HG03196 (cell line): ENCODE results near the gene PARD3.

Source experiments
- ATAC-seq: cut with Tn5 transposase; IDR thresholded peaks from one replicate; pipeline ENCODE4 v1.9.1; 2021; ENCODE audit not compliant: unreplicated experiment

Gene PARD3

DNA sequence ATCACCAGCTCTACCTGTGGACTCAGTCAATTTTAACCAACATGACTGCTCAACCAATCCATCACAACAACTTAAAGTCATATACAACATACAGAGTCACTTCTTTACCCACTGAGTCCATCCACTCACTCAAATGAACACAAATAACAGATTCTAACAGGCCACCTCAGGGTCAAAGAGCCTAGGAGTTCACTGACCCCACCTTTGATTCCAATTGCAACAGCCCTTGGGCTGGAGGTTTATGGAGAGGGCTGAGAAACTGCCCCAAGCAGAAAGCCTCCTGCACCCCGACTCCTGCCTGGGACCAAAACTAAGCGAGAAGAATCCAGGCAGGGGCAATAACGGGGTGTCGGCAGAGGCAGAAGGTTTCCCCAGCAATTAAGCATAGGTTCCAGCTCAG, 263.8 kb downstream of the PARD3 start:
- no peak for ATAC-seq

GRCh38 chr10:34549953-34550352, 265.1 kb downstream of the PARD3 start:
- ATAC-seq = no peak

GRCh38 chr10:34549001-34549400, 266.1 kb downstream of the PARD3 start:
- no peak for ATAC-seq

GRCh38 chr10:34548466-34548865, 266.6 kb downstream of the PARD3 start:
- ATAC-seq = no peak

DNA sequence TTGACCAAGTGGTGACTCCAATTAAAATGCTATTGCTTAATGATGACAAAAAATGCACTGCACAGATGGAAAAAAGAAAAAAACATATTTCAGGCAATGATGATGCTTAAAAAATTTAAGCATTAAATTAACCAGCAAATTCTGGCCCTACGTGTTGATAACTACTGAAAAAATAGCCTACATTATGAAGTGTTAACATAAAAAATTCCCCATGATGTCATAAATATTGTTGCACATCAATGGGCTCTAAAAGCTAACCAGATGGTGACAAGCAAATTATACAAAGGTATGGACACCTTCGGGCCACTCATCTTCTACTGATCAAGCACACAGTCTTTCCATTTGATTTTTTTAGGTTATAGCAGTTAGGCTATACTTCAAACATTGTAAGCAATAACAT, 267.4 kb downstream of the PARD3 start:
- no peak for ATAC-seq

DNA sequence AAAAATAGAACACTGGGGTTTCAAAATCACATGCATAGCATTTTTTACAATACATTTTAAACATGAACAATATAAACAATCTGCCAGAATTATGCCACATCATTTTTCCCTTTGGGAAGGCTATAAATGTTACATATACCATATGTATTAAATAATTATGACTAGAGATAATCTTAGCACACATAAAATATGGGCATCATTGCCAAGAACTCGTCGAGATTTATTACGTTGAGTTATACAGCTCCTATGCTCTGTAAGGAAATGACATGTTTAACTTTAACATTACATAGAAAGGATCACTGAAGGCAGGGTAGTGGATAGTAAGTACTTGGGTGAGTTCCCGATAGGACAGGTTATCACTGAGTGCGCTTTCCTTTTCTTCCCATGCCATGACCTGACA, 267.8 kb downstream of the PARD3 start:
- no peak for ATAC-seq

DNA sequence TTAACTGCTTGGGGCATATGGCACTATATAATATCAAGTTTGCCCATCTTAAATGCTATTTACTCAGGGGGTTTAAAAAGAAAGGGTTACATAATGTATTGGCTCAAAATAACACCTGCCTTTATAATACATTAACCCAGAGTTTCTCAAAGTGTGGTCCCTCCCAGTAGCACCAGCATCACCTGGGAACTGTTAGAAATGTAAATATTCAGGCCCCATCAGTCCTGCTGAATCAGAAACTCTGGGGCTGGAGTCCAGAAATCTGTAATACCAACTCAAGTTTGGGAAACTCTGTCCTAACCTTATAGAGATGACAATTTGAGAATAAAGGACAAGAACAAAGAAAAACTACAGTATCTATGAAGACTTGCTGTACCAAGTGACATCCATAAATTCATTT, 270.7 kb downstream of the PARD3 start:
- ATAC-seq = no peak

- ATAC-seq = no peak
These were observed 271.4 kb downstream of the PARD3 start for GRCh38 chr10:34543716-34544115.

- no peak for ATAC-seq
These were observed 274.6 kb downstream of the PARD3 start for GRCh38 chr10:34540492-34540891.

- ATAC-seq = no peak
These were observed 275.4 kb downstream of the PARD3 start for GRCh38 chr10:34539533-34540315.

- peak; percentile 49 for ATAC-seq
These were observed 276.7 kb downstream of the PARD3 start for GRCh38 chr10:34538281-34538829.

DNA sequence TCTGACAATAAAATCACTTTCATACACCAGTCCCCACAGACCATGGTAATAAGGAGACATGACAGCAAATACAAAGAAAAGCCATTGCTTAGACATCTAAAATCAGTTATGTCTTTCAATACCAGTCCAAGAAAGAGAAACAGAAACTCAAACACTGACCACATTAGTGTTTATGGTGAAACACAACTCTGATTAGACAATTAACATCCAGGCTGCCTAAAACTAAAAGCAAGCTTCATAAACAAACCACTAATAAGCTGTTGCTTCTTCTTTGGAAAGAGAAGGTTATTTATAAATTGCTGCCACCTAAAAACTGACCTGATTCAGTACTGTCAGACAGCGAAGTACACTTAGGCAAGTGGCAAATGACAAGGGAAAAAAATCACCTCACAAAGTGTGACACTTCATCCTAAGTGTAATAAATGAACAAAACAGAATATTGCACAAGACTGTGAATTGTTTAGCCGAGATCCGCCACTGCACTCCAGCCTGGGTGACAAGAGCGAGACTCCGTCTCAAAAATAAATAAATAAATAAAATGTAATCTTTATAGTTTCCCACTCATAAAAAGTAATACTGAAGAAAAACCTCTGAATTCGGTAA, 277.4 kb downstream of the PARD3 start:
- ATAC-seq = peak; percentile 77

DNA sequence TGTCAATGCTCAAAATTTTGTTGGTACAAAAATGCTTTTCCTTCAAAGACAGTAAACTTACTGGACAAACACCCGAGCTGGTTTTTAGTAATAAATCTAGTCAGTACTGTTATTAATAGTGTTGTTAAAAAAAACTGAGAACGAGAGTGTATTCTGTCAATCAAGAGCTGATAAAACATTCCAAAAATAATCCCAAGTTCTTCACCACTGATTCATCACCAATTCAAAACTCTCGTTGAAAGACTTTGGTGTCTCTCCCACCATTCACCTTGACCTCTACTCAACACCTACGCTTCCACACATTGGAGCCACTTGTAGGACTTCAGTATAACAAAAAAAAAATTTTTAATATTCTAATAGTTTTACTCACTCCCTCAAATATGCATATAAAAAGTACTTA, 279.2 kb downstream of the PARD3 start:
- ATAC-seq = no peak

DNA sequence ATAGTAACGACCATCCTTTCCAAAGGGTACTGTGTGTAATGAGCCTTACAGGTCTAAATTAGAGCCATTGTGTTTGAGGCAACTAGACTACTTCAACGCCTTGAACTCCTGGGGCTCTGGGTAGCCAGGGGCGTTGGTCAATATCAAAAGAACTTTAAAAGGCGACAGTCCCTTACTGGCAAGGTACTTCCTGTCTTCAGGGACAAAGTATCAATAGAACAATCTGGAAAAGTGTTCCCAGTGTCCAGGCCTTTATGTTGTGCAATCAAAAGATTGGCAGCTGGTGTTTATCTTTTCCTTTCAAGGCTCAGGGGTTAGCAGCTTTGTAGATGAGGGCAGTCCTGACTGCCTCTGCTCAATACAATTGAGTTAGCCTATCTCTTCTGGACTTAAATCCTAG, 284.3 kb downstream of the PARD3 start:
- ATAC-seq = no peak

GRCh38 chr10:34528320-34528719, 286.8 kb downstream of the PARD3 start:
- ATAC-seq = peak; percentile 44

- no peak for ATAC-seq
These were observed 288.1 kb downstream of the PARD3 start for GRCh38 chr10:34526758-34527730.

DNA sequence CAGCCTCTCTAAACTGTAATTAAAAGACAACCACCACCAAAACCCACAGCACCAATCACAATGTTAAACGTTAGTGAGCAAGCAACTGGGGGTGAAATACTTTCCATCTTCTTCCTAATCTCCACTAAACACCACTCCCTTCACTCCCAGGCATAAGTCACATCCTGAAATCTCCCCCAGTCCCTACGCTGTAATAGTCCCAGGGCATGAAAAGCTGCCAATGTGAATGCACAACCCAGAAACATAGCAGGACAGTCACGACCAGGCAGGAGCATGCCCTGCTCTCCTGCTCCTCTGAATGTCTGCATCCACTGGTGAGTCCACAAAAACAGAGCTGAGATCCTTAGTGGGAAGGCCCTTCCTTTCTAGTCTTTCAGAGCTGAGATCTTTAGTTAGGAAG, 288.9 kb downstream of the PARD3 start:
- no peak for ATAC-seq

DNA sequence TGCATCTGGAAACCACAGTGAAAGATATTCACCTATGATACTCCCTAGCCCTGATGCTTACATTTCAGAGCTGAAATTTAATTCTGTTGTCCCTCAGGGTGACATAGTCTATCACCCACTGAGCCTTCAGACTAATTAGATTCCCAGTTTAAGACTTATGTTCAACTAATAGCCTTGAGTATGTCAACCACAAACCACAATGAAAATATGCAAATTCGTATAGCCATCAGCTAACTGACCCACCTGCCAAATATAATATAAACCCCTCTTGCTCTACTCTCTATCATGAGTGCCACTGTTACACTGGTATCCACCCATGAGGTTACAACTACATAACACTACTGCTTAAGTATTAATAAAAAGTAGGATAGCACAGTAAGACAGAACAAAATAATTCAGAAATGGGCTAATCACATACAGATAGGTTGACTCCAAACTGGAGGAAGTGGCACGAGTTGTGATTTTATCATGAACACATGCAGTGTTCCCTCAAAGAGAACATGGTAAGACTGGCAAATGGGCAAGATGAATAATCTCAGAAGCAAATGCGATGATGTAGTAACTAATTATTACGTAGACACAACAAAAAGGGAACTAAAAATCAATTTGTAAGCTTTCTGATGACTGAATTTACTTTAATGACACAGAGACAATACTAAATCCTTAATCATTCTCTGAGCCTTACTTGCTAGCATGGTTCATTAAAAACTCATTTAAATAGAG, 290.6 kb downstream of the PARD3 start:
- ATAC-seq = no peak

DNA sequence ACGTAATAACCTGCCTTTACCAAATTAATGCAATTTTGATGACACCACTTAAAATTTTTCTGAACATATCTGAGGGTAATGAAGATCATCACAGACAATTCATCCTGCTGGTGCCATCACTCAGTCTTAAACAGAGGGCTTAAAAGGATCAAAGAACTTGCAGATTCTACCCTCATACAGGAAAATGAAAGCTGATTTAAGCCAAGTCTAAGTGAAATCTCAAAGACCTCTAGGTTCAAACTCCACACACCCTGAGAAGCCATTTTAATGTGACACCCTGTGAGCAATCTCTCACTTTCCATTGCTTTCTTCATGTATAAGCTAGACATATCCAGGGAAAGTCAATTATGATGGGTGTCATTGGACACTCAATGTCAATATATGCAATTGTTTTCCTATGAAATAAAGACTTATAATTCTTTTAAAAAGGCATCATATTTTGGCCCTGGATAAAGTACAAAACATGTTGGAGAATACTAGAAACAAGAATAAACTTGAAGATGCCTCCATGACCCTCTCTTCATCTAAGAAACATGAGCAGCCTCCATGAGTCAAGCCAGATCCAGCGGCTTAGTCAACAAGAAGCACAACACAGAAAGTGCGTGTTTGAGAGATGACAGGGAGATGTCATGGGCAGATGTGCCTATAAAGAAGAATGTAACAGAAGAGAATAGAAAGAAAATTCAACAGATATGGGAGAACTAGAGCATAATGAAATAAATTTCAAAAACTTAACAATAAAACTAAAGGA, 291.9 kb downstream of the PARD3 start:
- no peak for ATAC-seq

DNA sequence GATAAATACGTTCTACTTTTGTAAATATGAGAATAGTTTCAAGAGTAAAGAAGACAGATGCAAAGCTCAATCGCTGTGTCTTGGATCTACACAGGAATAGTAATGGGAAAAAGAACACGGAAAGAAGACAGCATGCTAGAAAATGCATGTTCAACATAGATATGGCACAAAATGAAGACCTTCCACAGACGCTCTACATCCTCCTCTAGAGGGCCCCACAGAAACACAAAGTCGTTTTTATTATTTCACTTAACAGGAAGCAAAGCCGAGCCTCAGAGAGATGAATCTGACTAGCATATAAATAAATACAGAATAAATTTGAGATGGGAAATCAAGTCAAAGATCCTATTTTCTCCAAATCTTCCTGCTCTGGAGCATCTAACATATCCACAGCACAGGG, 292.6 kb downstream of the PARD3 start:
- ATAC-seq = no peak
